Esophagus (tissue), 2 donors: ENCODE results near the gene COL4A1. TPM values are rescaled to one million over a fixed set of nuclear protein-coding genes. Genes with fewer than 3 reads are reported as not detected.
A peak's percentile ranks its signal among the peaks of the same experiment; 100 is the strongest.

Experiments
- H3K27ac ChIP-seq, 2 donors: one replicate each; pipeline ENCODE4 v1.5.1; 2013; ENCODE audit warnings: low read depth in 2 of 2, mild to moderate bottlenecking in 2 of 2, inconsistent platforms in 1 of 2, low read length in 1 of 2, moderate library complexity in 1 of 2
- H3K27me3 ChIP-seq, 2 donors: one replicate each; pipeline ENCODE4 v1.6.1; 2013; ENCODE audit warnings: low read length in 2 of 2, control low read depth in 1 of 2, mild to moderate bottlenecking in 1 of 2; ENCODE audit not compliant: insufficient read depth in 2 of 2, control insufficient read depth in 1 of 2
- H3K36me3 ChIP-seq, 2 donors: one replicate each; pipeline ENCODE4 v1.6.1; 2013; ENCODE audit warnings: low read length in 1 of 2; ENCODE audit not compliant: control insufficient read depth in 2 of 2, insufficient read depth in 2 of 2
- H3K4me1 ChIP-seq, 2 donors: one replicate each; pipeline ENCODE4 v1.6.1; 2013; ENCODE audit warnings: low read length in 1 of 2; ENCODE audit not compliant: control insufficient read depth in 2 of 2, insufficient read depth in 2 of 2
- H3K4me3 ChIP-seq, 2 donors: one replicate each; pipeline ENCODE4 v1.5.1; 2013; ENCODE audit warnings: low read length in 2 of 2, mild to moderate bottlenecking in 2 of 2, low read depth in 1 of 2, moderate library complexity in 1 of 2
- H3K9me3 ChIP-seq, 2 donors: one replicate each; pipeline ENCODE4 v1.6.1; 2013; ENCODE audit warnings: mild to moderate bottlenecking in 2 of 2, low read depth in 1 of 2, low read length in 1 of 2, moderate library complexity in 1 of 2; ENCODE audit not compliant: control insufficient read depth in 2 of 2, insufficient read depth in 1 of 2
- WGBS, 2 donors: extraction: QIAGEN DNeasy Blood & Tissue Kit; methylation state at CpG; one replicate each; pipeline ENCODE4 v1.1.7; 2013; 5-methylcytosine and 5-hydroxymethylcytosine counted together
- polyA plus RNA-seq, 2 donors: library from polyadenylated mRNA; stranded (reverse); fragments of 200-250 nt; gene quantifications; one replicate each; pipeline ENCODE4 v1.2.3, GENCODE V29; 2013
- donor health status: healthy with polysubstance abuse.
- donor health status: Bipolar disorder and iron deficiency.

Gene COL4A1
- polyA plus RNA-seq, 2 donors = 10.4 to 23.7 TPM

- peaks cover 2 to 4% of the 10 kb centered on the region in 2 donors for H3K4me1 ChIP-seq
- WGBS, 2 donors = 79 to 82% methylated on average over 5 of the region's 5 CpGs
- H3K27me3 ChIP-seq = no peaks in the 10 kb centered on the region
- no peak overlapping the region for H3K4me3 ChIP-seq
- no peak overlapping the region for H3K27ac ChIP-seq
- no peaks in the 10 kb centered on the region for H3K36me3 ChIP-seq
- H3K9me3 ChIP-seq = no peaks in the 10 kb centered on the region
Observed at GRCh38 chr13:110274687-110275086, 32.3 kb downstream of the COL4A1 start.

GRCh38 chr13:110273254-110273653, 33.7 kb downstream of the COL4A1 start:
- no peaks in the 10 kb centered on the region for H3K36me3 ChIP-seq
- H3K27me3 ChIP-seq = no peaks in the 10 kb centered on the region
- WGBS, 2 donors = 87 to 90% methylated on average over 6 of the region's 6 CpGs
- no peak overlapping the region for H3K27ac ChIP-seq
- H3K4me1 ChIP-seq = peaks cover 2 to 8% of the 10 kb centered on the region in 2 donors
- H3K4me3 ChIP-seq = no peak overlapping the region
- H3K9me3 ChIP-seq = no peaks in the 10 kb centered on the region

- Histone ChIP-seq H3K27me3 (no peaks in the 10 kb centered on the region), H3K9me3 (no peaks in the 10 kb centered on the region), H3K4me1 (peaks cover 2 to 8% of the 10 kb centered on the region in 2 donors), H3K36me3 (no peaks in the 10 kb centered on the region), H3K27ac (no peak overlapping the region), H3K4me3 (no peak overlapping the region)
- 81 to 82% methylated on average over 6 of the region's 6 CpGs for WGBS, 2 donors
Observed at GRCh38 chr13:110272651-110273050, 34.3 kb downstream of the COL4A1 start.

- H3K4me1 ChIP-seq = peaks cover 2 to 8% of the 10 kb centered on the region in 2 donors
- WGBS, 2 donors = 70 to 88% methylated on average over 5 of the region's 5 CpGs
- H3K27me3 ChIP-seq = no peaks in the 10 kb centered on the region
- H3K4me3 ChIP-seq = no peak overlapping the region
- H3K27ac ChIP-seq = no peak overlapping the region
- H3K9me3 ChIP-seq = no peaks in the 10 kb centered on the region
- no peaks in the 10 kb centered on the region for H3K36me3 ChIP-seq
Observed at GRCh38 chr13:110272227-110272626, 34.7 kb downstream of the COL4A1 start.

- Histone ChIP-seq H3K27ac (no peak overlapping the region), H3K36me3 (no peaks in the 10 kb centered on the region), H3K9me3 (no peaks in the 10 kb centered on the region), H3K27me3 (no peaks in the 10 kb centered on the region), H3K4me1 (peaks cover 2 to 11% of the 10 kb centered on the region in 2 donors), H3K4me3 (no peak overlapping the region)
- 75 to 79% methylated on average over 5 of the region's 5 CpGs for WGBS, 2 donors
Observed at GRCh38 chr13:110271313-110271712, 35.6 kb downstream of the COL4A1 start.

- Histone ChIP-seq H3K9me3 (no peaks in the 10 kb centered on the region), H3K4me3 (no peak overlapping the region), H3K27ac (no peak overlapping the region), H3K27me3 (no peaks in the 10 kb centered on the region), H3K4me1 (peaks cover 0 to 11% of the 10 kb centered on the region in 2 donors), H3K36me3 (no peaks in the 10 kb centered on the region)
- 77 to 80% methylated on average over 7 of the region's 7 CpGs for WGBS, 2 donors
Observed at GRCh38 chr13:110270507-110270906, 36.5 kb downstream of the COL4A1 start.

- no peaks in the 10 kb centered on the region for H3K36me3 ChIP-seq
- WGBS, 2 donors = 82 to 86% methylated on average over 14 of the region's 14 CpGs
- H3K27me3 ChIP-seq = no peaks in the 10 kb centered on the region
- no peaks in the 10 kb centered on the region for H3K9me3 ChIP-seq
- peaks cover 2 to 14% of the 10 kb centered on the region in 2 donors for H3K4me1 ChIP-seq
- H3K4me3 ChIP-seq = no peak overlapping the region
- H3K27ac ChIP-seq = no peak overlapping the region
Observed at GRCh38 chr13:110269509-110270185, 37.3 kb downstream of the COL4A1 start.

GRCh38 chr13:110268576-110269185, 38.3 kb downstream of the COL4A1 start:
- Histone ChIP-seq H3K27me3 (no peaks in the 10 kb centered on the region), H3K4me3 (no peak overlapping the region), H3K27ac (peak overlapping the region in 1 of 2 donors; percentile 15), H3K9me3 (no peaks in the 10 kb centered on the region), H3K4me1 (peaks cover 2 to 11% of the 10 kb centered on the region in 2 donors), H3K36me3 (no peaks in the 10 kb centered on the region)
- 79 to 81% methylated on average over 16 of the region's 16 CpGs for WGBS, 2 donors

- H3K27me3 ChIP-seq = no peaks in the 10 kb centered on the region
- H3K4me1 ChIP-seq = peaks cover 2 to 11% of the 10 kb centered on the region in 2 donors
- no peaks in the 10 kb centered on the region for H3K36me3 ChIP-seq
- no peak overlapping the region for H3K27ac ChIP-seq
- H3K9me3 ChIP-seq = no peaks in the 10 kb centered on the region
- no peak overlapping the region for H3K4me3 ChIP-seq
- WGBS, 2 donors = 64 to 70% methylated on average over 6 of the region's 6 CpGs
Observed at GRCh38 chr13:110268061-110268460, 38.9 kb downstream of the COL4A1 start.

GRCh38 chr13:110266983-110267382, 40.0 kb downstream of the COL4A1 start:
- H3K27ac ChIP-seq = no peak overlapping the region
- H3K4me1 ChIP-seq = peaks cover 2 to 11% of the 10 kb centered on the region in 2 donors
- no peaks in the 10 kb centered on the region for H3K27me3 ChIP-seq
- H3K9me3 ChIP-seq = no peaks in the 10 kb centered on the region
- WGBS, 2 donors = 62 to 65% methylated on average over 10 of the region's 10 CpGs
- H3K36me3 ChIP-seq = no peaks in the 10 kb centered on the region
- no peak overlapping the region for H3K4me3 ChIP-seq
